ENCODE results near the gene EPHB1.
A peak's percentile ranks its signal among the peaks of the same experiment; 100 is the strongest.

EPHB1 gene

GRCh38 chr3:134794950-134795745 lies at the start of gene EPHB1:
TSS of gene EPHB1 (plus strand) at chr3:134795260.
- Mint-ChIP-seq H3K4me3 (peak within 1 kb of the TSS; percentile 93), H3K27ac (peak within 1 kb of the TSS; percentile 49), H3K9me3 (no peaks in the 10 kb centered on the region), H3K4me1 (ENCODE audit: low read depth) (peaks cover 11% of the 10 kb centered on the region), H3K27me3 (ENCODE audit: low read depth) (peaks cover 58% of the 10 kb centered on the region), H3K36me3 (ENCODE audit: low read depth) (no peaks in the 10 kb centered on the region)
- peak; percentile 62 for DNase-seq (ENCODE audit: low spot score)

DNA sequence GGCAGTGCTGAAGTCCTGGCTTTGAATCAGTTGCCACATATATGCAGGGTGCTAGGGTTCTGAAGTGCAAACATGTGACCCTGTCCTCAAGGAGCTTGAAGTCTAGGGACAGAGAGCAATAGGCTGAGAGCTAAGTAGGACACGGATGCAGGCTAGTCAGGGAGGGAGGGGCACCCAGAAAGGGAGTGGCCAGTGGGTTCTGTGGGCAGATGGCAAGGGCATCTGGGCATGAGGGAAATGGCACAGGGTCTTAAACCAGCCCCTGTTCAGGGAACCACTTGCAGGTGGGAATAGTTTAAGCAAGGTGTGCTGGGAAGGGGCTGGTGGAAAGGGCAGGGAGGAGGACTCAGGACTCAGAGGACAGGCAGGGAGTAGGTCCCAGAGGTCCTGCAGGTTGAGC lies 46.4 kb upstream of the EPHB1 start:
- Mint-ChIP-seq H3K36me3 (ENCODE audit: low read depth) (no peaks in the 10 kb centered on the region), H3K27ac (no peak overlapping the region), H3K4me1 (ENCODE audit: low read depth) (no peaks in the 10 kb centered on the region), H3K9me3 (no peaks in the 10 kb centered on the region), H3K4me3 (no peak overlapping the region), H3K27me3 (ENCODE audit: low read depth) (no peaks in the 10 kb centered on the region)
- no peak for DNase-seq (ENCODE audit: low spot score)

DNA sequence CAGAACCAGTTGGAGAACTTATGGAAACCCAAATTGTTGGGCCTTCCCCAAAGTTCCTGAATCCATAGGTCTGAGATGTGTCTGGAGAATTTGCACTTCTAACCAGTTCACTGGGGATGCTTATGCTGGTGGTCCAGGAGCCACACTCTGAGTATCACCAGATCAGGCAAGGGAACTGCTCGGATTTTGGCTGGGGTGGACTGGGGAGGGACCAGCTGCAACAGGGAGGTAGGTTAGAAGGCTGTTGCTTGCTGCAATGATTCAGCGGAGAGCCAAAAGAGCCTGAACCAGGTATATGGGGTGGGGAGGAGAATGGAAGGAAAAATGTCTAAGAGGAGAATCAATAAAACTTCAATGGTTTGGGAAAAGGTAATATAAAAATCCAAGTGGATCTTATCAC lies 45.9 kb upstream of the EPHB1 start:
- H3K27me3 Mint-ChIP-seq (ENCODE audit: low read depth), result no peaks in the 10 kb centered on the region
- no peak for DNase-seq (ENCODE audit: low spot score)
- no peak overlapping the region for H3K4me3 Mint-ChIP-seq
- no peaks in the 10 kb centered on the region for H3K36me3 Mint-ChIP-seq (ENCODE audit: low read depth)
- H3K4me1 Mint-ChIP-seq (ENCODE audit: low read depth), result no peaks in the 10 kb centered on the region
- H3K27ac Mint-ChIP-seq, result no peak overlapping the region
- no peaks in the 10 kb centered on the region for H3K9me3 Mint-ChIP-seq

GRCh38 chr3:134749802-134750553 lies 45.1 kb upstream of the EPHB1 start:
- H3K4me3 Mint-ChIP-seq, result no peak overlapping the region
- no peaks in the 10 kb centered on the region for H3K27me3 Mint-ChIP-seq (ENCODE audit: low read depth)
- H3K27ac Mint-ChIP-seq, result no peak overlapping the region
- H3K4me1 Mint-ChIP-seq (ENCODE audit: low read depth), result no peaks in the 10 kb centered on the region
- H3K9me3 Mint-ChIP-seq, result no peaks in the 10 kb centered on the region
- DNase-seq (ENCODE audit: low spot score), result no peak
- H3K36me3 Mint-ChIP-seq (ENCODE audit: low read depth), result no peaks in the 10 kb centered on the region

DNA sequence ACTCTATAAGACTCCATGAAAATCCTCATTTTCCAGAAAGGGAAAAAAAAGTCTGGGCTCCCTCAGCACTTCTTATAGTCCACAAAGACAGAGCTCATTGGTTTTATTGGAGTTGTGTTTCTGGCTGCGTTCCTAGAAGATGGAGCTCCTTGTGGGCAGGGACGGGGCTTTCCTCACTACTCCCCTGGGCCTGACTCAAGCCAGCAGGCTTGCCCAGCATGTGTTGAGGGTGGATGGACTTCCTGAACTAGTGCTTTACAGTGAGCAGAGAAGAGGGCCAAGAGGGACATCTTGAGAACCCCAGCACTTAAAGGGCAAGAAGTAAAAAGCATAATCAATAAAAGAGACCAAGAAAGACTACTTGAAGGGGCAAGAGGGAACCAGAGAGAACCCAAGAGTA lies 43.2 kb upstream of the EPHB1 start:
- Mint-ChIP-seq H3K4me1 (ENCODE audit: low read depth) (no peaks in the 10 kb centered on the region), H3K27ac (no peak overlapping the region), H3K4me3 (no peak overlapping the region), H3K9me3 (no peaks in the 10 kb centered on the region), H3K27me3 (ENCODE audit: low read depth) (no peaks in the 10 kb centered on the region), H3K36me3 (ENCODE audit: low read depth) (no peaks in the 10 kb centered on the region)
- DNase-seq (ENCODE audit: low spot score), result no peak

- no peak for DNase-seq (ENCODE audit: low spot score)
- H3K27ac Mint-ChIP-seq, result no peak overlapping the region
- H3K36me3 Mint-ChIP-seq (ENCODE audit: low read depth), result no peaks in the 10 kb centered on the region
- no peaks in the 10 kb centered on the region for H3K9me3 Mint-ChIP-seq
- H3K4me1 Mint-ChIP-seq (ENCODE audit: low read depth), result no peaks in the 10 kb centered on the region
- no peak overlapping the region for H3K4me3 Mint-ChIP-seq
- H3K27me3 Mint-ChIP-seq (ENCODE audit: low read depth), result no peaks in the 10 kb centered on the region
Observed at GRCh38 chr3:134752761-134753461, 42.1 kb upstream of the EPHB1 start.

DNA sequence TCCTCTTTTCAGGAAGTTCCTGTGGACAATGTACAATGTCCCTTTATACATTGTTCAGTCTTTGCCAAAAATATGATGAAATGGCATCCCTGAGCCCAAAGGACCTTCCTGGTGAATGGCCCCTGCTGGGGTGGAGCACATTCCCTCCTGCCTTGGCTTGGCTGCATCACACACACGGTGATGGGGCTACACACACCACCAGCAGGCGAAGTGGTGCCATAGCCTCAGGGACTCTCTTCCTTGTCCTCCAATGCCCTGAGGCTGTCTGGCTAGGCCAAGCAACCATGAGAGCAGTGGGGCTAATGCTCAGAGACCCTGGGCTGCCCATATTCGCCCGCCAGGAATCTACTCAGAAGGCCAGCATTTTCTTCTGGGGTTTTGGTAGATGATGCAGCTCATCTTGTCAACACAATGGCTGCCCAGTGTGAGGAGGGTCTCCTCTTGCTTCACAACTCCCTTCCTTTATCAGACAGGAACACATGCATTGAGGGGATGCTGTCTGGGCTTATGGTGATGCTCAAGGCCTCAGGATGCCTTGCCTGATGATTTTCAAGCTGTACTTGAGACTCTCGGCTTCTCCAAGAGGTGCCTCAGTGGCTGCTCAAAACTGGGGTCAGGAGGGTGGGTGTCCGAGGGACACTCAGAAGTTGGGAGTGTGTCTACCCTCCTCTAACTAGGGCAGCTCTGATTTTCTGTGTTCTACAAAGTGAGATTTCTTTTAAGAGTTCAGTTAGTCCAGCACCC lies 40.9 kb upstream of the EPHB1 start:
- H3K4me3 Mint-ChIP-seq, result no peak overlapping the region
- no peaks in the 10 kb centered on the region for H3K9me3 Mint-ChIP-seq
- H3K27ac Mint-ChIP-seq, result no peak overlapping the region
- no peak for DNase-seq (ENCODE audit: low spot score)
- no peaks in the 10 kb centered on the region for H3K36me3 Mint-ChIP-seq (ENCODE audit: low read depth)
- no peaks in the 10 kb centered on the region for H3K4me1 Mint-ChIP-seq (ENCODE audit: low read depth)
- no peaks in the 10 kb centered on the region for H3K27me3 Mint-ChIP-seq (ENCODE audit: low read depth)

GRCh38 chr3:134754768-134755559 lies 40.1 kb upstream of the EPHB1 start:
- Mint-ChIP-seq H3K4me3 (no peak overlapping the region), H3K4me1 (ENCODE audit: low read depth) (no peaks in the 10 kb centered on the region), H3K9me3 (no peaks in the 10 kb centered on the region), H3K27me3 (ENCODE audit: low read depth) (no peaks in the 10 kb centered on the region), H3K27ac (no peak overlapping the region), H3K36me3 (ENCODE audit: low read depth) (no peaks in the 10 kb centered on the region)
- peak; percentile 10 for DNase-seq (ENCODE audit: low spot score)

- no peaks in the 10 kb centered on the region for H3K4me1 Mint-ChIP-seq (ENCODE audit: low read depth)
- no peaks in the 10 kb centered on the region for H3K36me3 Mint-ChIP-seq (ENCODE audit: low read depth)
- H3K27me3 Mint-ChIP-seq (ENCODE audit: low read depth), result no peaks in the 10 kb centered on the region
- H3K4me3 Mint-ChIP-seq, result no peak overlapping the region
- no peak for DNase-seq (ENCODE audit: low spot score)
- H3K27ac Mint-ChIP-seq, result no peak overlapping the region
- H3K9me3 Mint-ChIP-seq, result no peaks in the 10 kb centered on the region
Observed at GRCh38 chr3:134755821-134756220, 39.2 kb upstream of the EPHB1 start.

- Mint-ChIP-seq H3K4me3 (no peak overlapping the region), H3K4me1 (ENCODE audit: low read depth) (no peaks in the 10 kb centered on the region), H3K27me3 (ENCODE audit: low read depth) (no peaks in the 10 kb centered on the region), H3K27ac (no peak overlapping the region), H3K36me3 (ENCODE audit: low read depth) (no peaks in the 10 kb centered on the region), H3K9me3 (no peaks in the 10 kb centered on the region)
- DNase-seq (ENCODE audit: low spot score), result no peak
Observed at GRCh38 chr3:134757549-134758069, 37.5 kb upstream of the EPHB1 start.

- H3K9me3 Mint-ChIP-seq, result no peaks in the 10 kb centered on the region
- no peak for DNase-seq (ENCODE audit: low spot score)
- H3K4me1 Mint-ChIP-seq (ENCODE audit: low read depth), result no peaks in the 10 kb centered on the region
- H3K36me3 Mint-ChIP-seq (ENCODE audit: low read depth), result no peaks in the 10 kb centered on the region
- no peak overlapping the region for H3K4me3 Mint-ChIP-seq
- H3K27me3 Mint-ChIP-seq (ENCODE audit: low read depth), result peaks cover 3% of the 10 kb centered on the region
- H3K27ac Mint-ChIP-seq, result no peak overlapping the region
Observed at GRCh38 chr3:134761213-134761612, 33.8 kb upstream of the EPHB1 start.

- H3K4me3 Mint-ChIP-seq, result no peak overlapping the region
- no peaks in the 10 kb centered on the region for H3K9me3 Mint-ChIP-seq
- no peaks in the 10 kb centered on the region for H3K4me1 Mint-ChIP-seq (ENCODE audit: low read depth)
- DNase-seq (ENCODE audit: low spot score), result no peak
- no peak overlapping the region for H3K27ac Mint-ChIP-seq
- peaks cover 3% of the 10 kb centered on the region for H3K27me3 Mint-ChIP-seq (ENCODE audit: low read depth)
- no peaks in the 10 kb centered on the region for H3K36me3 Mint-ChIP-seq (ENCODE audit: low read depth)
Observed at GRCh38 chr3:134762016-134762415, 33.0 kb upstream of the EPHB1 start.

DNA sequence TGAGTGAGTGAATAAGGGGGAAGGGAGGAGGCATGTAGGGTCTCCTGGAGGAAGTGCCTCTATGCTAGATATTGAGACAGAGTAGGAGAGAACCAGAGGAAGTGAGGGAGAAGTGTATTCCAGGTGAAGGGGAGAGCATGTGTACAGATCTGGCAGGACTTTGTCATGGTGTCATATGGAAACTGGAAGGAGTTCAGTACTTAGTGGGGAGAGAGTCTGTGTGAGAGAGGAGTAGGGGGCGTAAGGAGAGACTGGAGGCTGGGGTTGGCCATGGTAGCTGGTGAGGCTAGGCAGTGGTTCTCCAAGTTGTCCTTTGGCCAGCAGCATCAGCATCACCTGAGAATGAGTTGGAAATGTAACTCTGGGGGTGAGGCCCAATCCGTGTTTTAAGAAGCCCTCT lies 29.6 kb upstream of the EPHB1 start:
- Mint-ChIP-seq H3K36me3 (ENCODE audit: low read depth) (no peaks in the 10 kb centered on the region), H3K4me3 (no peak overlapping the region), H3K9me3 (no peaks in the 10 kb centered on the region), H3K4me1 (ENCODE audit: low read depth) (no peaks in the 10 kb centered on the region), H3K27me3 (ENCODE audit: low read depth) (peaks cover 6% of the 10 kb centered on the region), H3K27ac (no peak overlapping the region)
- DNase-seq (ENCODE audit: low spot score), result no peak

Measured in T-helper 2 cell treated with Interferon-gamma antibody and Interleukin-4, amounts not matched to agents 5 μg/mL and 100 μg/mL, for 36 hours (primary cell).